Gastrocnemius medialis (tissue), 4 donors: ENCODE data around the gene SYT13.

Source experiments
- POLR2A ChIP-seq, 2 donors: fragments of 450-650 bp; IDR thresholded peaks; one replicate each; pipeline ENCODE4 v1.6.1; 2017; ENCODE audit warnings: antibody characterized with exemption in 2 of 2, mild to moderate bottlenecking in 2 of 2, moderate library complexity in 2 of 2
- TF ChIP-seq, protein P1 (sequence below), 5 experiments: fragments of 450-650 bp in 3 of 5; fragments of 200-600 bp in 2 of 5; sonication (generic) in 2 of 5; IDR thresholded peaks in 4 of 5; conservative IDR thresholded peaks in 1 of 5; 1 replicate in 4 of 5; 2 replicates in 1 of 5; pipeline ENCODE4 v1.5.1; 2016 to 2019; ENCODE audit warnings: antibody characterized with exemption in 5 of 5, mild to moderate bottlenecking in 3 of 5, moderate library complexity in 3 of 5

DNA sequence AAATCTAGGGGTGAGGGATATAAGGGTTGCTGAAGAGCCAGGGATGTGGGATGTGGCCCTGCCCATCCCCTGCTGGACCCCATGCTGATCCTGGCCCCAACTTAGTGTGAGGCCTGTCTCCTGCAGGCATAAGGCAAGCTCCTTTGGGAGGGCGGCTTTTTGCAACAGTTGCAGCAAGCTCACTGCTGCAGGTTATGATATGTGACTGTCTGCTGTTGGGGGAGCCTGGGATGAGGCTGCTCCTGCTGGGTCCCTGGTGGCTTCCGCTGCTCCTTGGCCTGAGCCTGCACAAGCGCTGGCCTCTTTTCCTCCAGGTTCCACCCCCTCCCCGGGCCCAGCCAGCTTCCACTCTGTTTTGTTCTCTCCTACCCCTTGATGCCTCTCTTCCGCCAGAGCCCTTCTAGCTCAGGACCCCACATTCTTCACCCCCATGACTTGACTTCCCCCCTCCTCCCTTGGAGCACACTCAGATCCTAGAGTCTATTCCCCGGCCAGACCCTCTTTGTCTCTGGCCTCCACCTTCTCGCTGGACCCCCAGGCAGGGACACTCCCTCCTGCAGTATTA is 35.0 kb upstream of the SYT13 start:
- TF ChIP-seq, protein P1, sequence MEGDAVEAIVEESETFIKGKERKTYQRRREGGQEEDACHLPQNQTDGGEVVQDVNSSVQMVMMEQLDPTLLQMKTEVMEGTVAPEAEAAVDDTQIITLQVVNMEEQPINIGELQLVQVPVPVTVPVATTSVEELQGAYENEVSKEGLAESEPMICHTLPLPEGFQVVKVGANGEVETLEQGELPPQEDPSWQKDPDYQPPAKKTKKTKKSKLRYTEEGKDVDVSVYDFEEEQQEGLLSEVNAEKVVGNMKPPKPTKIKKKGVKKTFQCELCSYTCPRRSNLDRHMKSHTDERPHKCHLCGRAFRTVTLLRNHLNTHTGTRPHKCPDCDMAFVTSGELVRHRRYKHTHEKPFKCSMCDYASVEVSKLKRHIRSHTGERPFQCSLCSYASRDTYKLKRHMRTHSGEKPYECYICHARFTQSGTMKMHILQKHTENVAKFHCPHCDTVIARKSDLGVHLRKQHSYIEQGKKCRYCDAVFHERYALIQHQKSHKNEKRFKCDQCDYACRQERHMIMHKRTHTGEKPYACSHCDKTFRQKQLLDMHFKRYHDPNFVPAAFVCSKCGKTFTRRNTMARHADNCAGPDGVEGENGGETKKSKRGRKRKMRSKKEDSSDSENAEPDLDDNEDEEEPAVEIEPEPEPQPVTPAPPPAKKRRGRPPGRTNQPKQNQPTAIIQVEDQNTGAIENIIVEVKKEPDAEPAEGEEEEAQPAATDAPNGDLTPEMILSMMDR (IDR thresholded peaks at IDR 0.05 in 4 of 5, conservative IDR thresholded peaks at IDR 0.05 in 1 of 5) = no peak
- no peak for TF ChIP-seq POLR2A (IDR thresholded peaks at IDR 0.05)
